Colon (tissue), 2 donors: Measurements from ENCODE around the gene ENTREP3.

Source experiments
- FAIRE-seq: peaks from 2 replicates; lab custom pipeline; 2012; peaks lifted over from hg19 to GRCh38; lab: Jason Lieb, UNC
- donor health status: control.
- donor health status: control.

ENTREP3 gene

DNA sequence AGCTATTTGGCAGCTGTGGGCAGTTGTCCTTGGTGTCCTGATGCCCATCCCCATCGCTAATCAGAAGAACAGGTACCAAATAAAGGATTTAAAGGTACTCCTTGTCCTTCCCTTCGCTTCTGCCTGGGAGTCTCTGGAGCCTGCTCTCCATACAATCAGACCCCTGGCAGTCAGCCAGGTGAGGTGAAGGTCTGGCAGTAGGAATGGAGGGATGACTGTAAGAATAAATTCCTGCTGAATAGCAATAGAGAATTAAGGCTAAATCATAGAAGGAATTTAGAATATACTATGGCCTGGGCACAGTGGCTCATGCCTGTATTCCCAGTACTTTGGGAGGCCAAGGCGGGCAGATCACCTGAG, 56.8 kb downstream of the ENTREP3 start:
- FAIRE-seq = no peak

DNA sequence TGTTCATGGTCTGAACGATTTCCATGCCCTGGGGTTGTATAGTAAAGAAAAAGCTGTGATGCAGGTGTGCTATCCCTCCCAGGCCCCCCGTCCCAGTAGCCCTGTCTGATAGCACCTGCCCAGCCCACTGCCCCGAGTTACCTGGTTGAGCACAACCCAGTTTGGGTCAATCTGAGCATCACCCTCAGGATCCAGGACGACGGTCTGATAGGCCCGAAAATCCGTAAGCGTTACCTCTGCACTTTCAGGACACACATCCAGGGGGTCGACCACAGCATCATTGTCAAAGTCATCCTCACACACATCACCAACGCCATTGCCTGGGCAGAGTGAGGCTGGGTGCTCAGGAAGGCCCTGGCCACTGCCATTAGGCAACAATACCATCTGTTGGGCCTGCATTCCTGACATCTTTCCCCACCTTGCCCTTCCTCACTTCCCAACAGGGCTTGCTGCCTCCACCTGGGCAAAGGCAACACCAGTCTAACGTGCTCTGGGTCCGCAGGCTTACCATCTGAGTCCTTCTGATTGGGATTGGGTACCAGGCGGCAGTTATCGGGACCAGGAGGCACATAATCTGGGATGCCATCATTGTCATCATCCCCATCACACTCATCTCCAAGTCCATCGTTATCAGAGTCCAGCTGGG, 57.3 kb downstream of the ENTREP3 start:
- no peak for FAIRE-seq
